ENCODE results near the gene ALKBH2. TPM values are rescaled to one million over a fixed set of nuclear protein-coding genes. Genes with fewer than 3 reads are reported as not detected.
"Not testable (repeated sequence)": the region's sequence is repeated elsewhere in the genome, so short reads cannot be mapped to it uniquely, and the experiment has no call there.

ALKBH2 gene
- polyA plus RNA-seq, 1 experiment = 23.3 TPM

GRCh38 chr12:109058773-109059172 lies 34.5 kb downstream of the ALKBH2 start:
- no peak for DNase-seq (ENCODE audit: low read depth)
- Histone ChIP-seq H3K4me3 (ENCODE audit: low read depth, low read length) (no peak overlapping the region), H3K27me3 (ENCODE audit: control insufficient read depth, insufficient read depth, low read length) (no peaks in the 10 kb centered on the region), H3K36me3 (ENCODE audit: control insufficient read depth, insufficient read depth, low read length) (peaks cover 2% of the 10 kb centered on the region; the same call in 1 of the 2 replicates)
- ChIA-PET CTCF (interaction anchor here (0.8 to 1.4 kb wide), 2 partner anchors 11 to 53 kb away, joined by 3 read pairs; no protein-coding TSS in a partner anchor), POLR2A (no interaction called here)
- no peak for TF ChIP-seq CTCF (IDR thresholded peaks at IDR 0.05; ENCODE audit: insufficient read depth, low read depth, low read length)

- Histone ChIP-seq H3K27me3 (ENCODE audit: control insufficient read depth, insufficient read depth, low read length) (no peaks in the 10 kb centered on the region), H3K4me3 (ENCODE audit: low read depth, low read length) (no peak overlapping the region), H3K36me3 (ENCODE audit: control insufficient read depth, insufficient read depth, low read length) (peaks cover 2% of the 10 kb centered on the region; the same call in 1 of the 2 replicates)
- ChIA-PET CTCF (interaction anchor here (0.6 kb wide), 1 partner anchor 613 kb away, joined by 3 read pairs; no protein-coding TSS in a partner anchor), POLR2A (no interaction called here)
- TF ChIP-seq CTCF (IDR thresholded peaks at IDR 0.05; ENCODE audit: insufficient read depth, low read depth, low read length) = no peak
- no peak for DNase-seq (ENCODE audit: low read depth)
Measured at GRCh38 chr12:109057376-109057775, 35.9 kb downstream of the ALKBH2 start.

GRCh38 chr12:109056891-109057290 lies 36.4 kb downstream of the ALKBH2 start:
- CTCF ChIA-PET = interaction anchor here (0.6 kb wide), 1 partner anchor 612 kb away, joined by 3 read pairs; no protein-coding TSS in a partner anchor
- POLR2A ChIA-PET = no interaction called here
- Histone ChIP-seq H3K4me3 (ENCODE audit: low read depth, low read length) (no peak overlapping the region), H3K36me3 (ENCODE audit: control insufficient read depth, insufficient read depth, low read length) (peaks cover 2% of the 10 kb centered on the region; the same call in 1 of the 2 replicates), H3K27me3 (ENCODE audit: control insufficient read depth, insufficient read depth, low read length) (no peaks in the 10 kb centered on the region)
- TF ChIP-seq CTCF (IDR thresholded peaks at IDR 0.05; ENCODE audit: insufficient read depth, low read depth, low read length) = no peak
- no peak for DNase-seq (ENCODE audit: low read depth)

GRCh38 chr12:109054520-109054919 lies 38.8 kb downstream of the ALKBH2 start:
- no peak for TF ChIP-seq CTCF (IDR thresholded peaks at IDR 0.05; ENCODE audit: insufficient read depth, low read depth, low read length)
- DNase-seq (ENCODE audit: low read depth) = no peak
- Histone ChIP-seq H3K27me3 (ENCODE audit: control insufficient read depth, insufficient read depth, low read length) (no peaks in the 10 kb centered on the region), H3K4me3 (ENCODE audit: low read depth, low read length) (no peak overlapping the region), H3K36me3 (ENCODE audit: control insufficient read depth, insufficient read depth, low read length) (peaks cover 2% of the 10 kb centered on the region; the same call in 1 of the 2 replicates)
- POLR2A ChIA-PET = no interaction called here
- CTCF ChIA-PET = interaction anchor here (0.6 to 2.2 kb wide), 5 partner anchors 14 to 435 kb away, joined by 3 to 8 read pairs (median 5); partner anchors contain the start of gene ALKBH2

DNA sequence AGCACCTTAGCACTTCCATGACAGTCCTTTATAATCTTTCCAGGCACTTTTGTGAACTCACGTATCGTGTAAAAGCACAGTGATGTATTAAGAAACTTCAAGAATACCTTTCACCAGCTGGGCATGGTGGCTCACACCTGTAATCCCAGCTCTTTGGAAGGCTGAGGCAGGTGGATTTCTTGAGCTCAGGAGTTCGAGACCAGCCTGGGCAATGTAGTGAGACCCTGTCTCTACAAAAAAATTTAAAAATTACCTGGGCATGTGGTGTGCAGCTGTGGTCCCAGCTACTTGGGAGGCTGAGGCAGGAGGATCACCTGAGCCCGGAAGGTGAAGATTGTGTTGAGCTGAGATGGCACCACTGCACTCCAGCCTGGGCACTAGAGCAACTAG lies 39.2 kb downstream of the ALKBH2 start:
- CTCF ChIA-PET = interaction anchor here (0.6 to 2.2 kb wide), 4 partner anchors 15 to 435 kb away, joined by 3 to 8 read pairs (median 4); partner anchors contain the start of gene ALKBH2
- POLR2A ChIA-PET; H3K36me3 ChIP-seq (ENCODE audit: control insufficient read depth, insufficient read depth, low read length): not testable (repeated sequence)

More for the DNA sequence above, 39.2 kb downstream of the ALKBH2 start:
- DNase-seq (ENCODE audit: low read depth); H3K27me3 ChIP-seq (ENCODE audit: control insufficient read depth, insufficient read depth, low read length); H3K4me3 ChIP-seq (ENCODE audit: low read depth, low read length): not testable (repeated sequence)
